GM18873 (cell line): ENCODE data around the gene TEAD4.
"Not testable (repeated sequence)": the region's sequence is repeated elsewhere in the genome, so short reads cannot be mapped to it uniquely, and the experiment has no call there.

Experiments
- ATAC-seq: cut with Tn5 transposase; IDR thresholded peaks from one replicate; pipeline ENCODE4 v1.9.1; 2021; ENCODE audit warnings: mild to moderate bottlenecking, moderate library complexity, moderate number of reproducible peaks; ENCODE audit not compliant: unreplicated experiment, low FRiP score

The TEAD4 gene

DNA sequence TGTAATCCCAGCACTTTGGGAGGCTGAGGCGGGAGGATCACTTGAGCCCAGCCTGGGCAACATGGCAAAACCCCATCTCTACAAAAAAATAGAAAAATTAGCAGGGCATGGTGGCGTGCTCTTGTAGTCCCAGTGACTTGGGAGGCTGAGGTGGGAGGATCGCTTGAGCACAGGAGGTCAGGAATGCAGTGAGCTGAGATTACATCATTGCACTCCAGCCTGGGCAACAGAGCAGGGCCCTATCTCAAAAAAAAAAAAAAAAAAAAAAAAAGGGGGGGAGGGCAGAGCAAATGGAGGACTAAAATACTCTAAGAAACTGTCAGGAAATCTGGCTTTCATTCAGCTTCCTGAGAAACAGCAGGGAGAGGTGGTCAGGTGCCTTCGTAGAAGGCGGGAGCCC lies 86.3 kb downstream of the TEAD4 start:
- no peak for ATAC-seq

DNA sequence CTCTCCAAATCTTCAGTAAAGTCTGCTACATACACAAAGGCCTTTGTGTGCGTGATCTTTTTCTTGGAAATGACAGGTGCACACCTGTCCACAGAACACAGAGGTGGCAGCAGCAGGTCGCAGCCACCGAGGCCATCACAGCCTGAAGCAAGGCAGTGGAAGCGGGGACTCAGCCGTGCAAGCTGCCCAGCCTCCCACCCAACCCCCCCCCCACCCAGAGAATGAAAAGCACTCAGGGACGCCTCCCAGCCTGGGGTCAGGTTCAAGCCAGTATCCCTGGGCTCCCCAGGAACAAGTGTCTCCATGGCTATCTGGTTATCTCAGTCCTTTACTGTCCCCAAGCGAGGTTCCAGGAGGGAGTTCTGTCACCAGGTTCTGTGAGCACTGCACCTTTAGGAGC lies 86.8 kb downstream of the TEAD4 start:
- no peak for ATAC-seq

DNA sequence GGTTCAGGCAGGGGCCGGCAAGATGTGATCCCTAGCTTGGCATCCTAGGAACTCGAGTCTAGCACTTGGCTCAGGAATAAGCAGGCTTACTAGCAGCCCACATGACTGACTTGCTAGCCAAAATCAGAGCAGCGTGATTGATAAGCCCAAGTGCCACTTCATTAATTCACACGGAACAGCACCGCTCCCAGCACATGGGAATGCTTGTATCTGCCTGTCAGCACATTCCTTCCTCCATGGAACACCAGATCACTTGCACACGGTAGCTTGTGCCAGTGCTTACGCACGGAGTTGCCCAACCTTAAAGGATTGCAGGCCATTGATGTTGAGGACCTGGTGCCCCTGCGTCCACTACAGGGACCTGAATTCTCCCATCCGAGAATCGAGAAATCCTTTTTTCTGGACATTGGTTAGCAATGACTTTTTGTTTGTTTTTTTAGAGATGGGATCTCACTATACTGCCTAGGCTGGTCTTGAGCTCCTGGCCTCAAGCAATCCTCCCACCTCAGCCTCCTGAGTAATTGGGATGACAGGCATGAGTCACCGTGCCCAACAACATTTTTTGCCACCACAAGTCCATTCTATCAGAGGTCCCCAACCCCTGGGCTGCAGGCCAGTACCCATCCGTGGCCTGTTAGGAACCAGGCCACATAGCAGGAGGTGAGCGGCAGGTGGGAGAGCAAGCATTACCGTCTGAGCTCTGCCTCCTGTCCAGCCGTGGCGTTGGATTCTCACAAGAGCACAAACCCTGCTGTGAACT lies 87.4 kb downstream of the TEAD4 start:
- no peak for ATAC-seq

DNA sequence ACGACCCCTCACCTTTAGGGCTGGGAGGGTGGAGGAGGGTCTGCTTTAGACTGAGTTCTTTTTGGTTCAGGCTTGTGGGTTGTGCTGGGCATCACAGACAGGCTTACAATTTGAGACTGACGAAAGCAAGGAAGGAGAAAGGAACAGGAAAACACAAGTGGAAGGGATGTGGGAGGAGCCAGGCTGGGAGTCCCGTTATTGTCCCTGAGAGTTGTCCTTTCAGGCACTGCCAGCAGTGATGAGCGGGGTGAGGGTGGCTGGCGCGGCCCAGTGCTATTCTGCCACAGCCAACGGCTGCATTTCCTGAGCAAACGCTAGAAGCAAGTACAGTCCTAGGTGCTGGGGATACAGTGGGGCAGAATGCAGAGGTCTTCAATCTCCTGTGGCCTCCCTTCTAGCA lies 88.8 kb downstream of the TEAD4 start:
- no peak for ATAC-seq

DNA sequence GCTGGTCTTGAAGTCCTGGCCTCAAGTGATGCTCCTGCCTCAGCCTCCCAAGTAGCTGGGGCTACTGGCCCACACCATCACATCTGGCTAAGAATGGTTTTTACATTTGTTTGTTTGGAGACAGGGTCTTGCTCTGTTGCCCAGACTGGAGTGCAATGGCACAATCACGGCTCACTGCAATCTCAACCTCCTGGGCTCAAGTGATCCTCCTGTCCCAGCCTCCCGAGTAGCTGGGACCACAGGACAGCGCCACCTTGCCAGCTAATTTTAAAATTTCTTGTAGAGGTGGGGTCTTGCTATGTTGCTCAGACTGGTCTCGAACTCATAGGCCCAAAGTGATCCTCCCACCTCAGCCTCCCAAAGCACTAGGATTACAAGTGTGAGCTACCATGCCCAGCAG lies 89.3 kb downstream of the TEAD4 start:
- no peak for ATAC-seq

DNA sequence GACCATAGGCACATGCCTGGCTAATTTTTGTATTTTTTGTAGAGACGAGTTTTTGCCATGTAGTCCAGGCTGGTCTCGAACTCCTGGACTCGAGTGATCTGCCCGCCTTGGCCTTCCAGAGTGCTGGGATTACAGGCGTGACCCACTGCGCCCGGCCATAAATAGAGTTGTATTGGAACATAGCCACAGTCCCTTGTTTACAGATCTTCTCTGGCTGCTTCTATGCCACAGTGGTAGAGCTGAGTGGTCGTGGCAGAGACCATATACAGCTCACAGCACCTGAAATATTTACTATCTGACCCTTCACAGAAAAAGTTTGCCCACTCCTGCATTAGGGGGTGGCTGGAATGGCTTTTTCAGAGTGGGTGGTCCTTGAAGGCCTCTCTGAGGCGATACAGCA lies 90.0 kb downstream of the TEAD4 start:
- ATAC-seq: no peak

DNA sequence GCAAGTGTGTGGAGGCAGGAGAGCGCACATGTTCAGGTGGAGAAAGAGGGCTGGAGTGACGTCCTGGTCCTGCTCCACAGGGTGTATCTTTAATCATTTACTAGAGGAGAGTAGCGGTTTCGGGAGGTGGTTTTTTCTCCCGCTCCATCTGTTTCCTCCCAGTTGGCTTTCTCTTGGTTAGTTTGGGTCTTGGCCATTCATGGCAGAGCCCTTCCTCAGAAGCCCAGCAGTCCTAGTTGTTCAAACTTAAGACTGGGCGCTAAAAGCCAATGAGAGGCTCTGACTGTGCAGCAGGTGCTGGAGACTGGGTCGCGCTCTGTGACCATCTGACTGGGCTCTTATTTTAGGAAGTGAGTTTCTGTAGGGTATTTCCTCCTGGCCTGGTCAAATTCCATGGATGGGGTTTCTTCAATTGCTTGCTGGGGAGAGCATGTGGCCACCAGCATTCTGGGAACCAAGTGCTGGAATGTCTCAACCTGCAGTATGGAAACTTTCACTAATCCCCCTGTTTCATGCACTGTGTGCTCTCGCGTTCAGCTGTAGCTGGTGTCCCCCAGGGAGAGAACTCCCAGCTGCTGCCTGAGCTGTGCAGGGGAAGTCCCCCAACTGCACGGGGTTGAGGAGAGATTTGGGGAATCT lies 90.5 kb downstream of the TEAD4 start:
- no peak for ATAC-seq

DNA sequence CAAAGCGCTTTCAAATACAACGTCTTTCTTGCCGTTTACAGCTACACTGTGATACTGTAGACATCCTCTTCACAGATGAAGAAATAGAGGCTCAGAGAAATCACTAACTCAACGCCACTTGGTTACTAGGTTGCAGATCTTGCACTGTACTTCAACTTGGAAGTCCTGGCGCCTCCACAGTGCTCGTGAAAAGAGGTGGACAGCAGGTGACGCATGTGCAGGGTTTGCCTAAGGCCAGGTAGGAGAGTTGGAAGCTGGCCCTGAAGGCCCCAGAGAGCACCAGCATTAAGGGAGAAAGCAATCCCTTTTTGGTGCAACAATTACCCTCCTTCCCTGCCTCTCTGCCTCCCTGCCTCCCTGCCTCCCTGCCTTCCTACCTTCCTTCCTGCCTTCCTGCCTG lies 95.2 kb downstream of the TEAD4 start:
- no peak for ATAC-seq

DNA sequence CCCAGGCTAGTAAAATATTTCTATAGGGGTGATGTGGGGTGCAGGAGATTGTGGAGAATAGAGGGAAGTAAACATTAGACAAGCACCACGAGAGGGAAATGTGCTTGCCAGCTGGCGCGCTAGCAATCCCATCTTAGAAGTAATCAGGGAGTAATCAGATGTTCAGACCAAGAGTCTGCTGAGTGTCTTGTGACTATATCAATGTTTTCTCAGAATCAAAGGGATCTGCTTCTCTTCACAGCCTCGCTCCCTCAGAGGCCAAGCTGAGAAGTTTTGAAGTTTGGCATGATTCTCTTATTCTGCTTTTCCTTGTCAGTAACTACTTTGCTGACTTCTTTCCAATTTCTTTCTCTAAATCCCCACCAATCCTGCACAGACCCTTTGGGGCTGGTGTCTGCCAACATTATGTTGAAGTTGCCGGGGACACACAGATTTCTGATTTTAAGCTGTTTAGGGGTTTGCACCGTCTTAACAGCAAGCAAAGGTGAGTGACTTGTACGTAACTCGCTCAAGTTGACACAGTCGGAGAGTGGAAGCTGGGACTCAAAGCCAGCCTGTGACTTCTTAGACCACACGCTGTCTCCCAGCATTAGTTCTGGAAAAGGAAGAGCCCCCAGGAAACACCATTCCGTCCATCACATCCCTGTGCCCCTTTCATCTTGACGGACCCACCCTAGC lies 96.0 kb downstream of the TEAD4 start:
- ATAC-seq: no peak

DNA sequence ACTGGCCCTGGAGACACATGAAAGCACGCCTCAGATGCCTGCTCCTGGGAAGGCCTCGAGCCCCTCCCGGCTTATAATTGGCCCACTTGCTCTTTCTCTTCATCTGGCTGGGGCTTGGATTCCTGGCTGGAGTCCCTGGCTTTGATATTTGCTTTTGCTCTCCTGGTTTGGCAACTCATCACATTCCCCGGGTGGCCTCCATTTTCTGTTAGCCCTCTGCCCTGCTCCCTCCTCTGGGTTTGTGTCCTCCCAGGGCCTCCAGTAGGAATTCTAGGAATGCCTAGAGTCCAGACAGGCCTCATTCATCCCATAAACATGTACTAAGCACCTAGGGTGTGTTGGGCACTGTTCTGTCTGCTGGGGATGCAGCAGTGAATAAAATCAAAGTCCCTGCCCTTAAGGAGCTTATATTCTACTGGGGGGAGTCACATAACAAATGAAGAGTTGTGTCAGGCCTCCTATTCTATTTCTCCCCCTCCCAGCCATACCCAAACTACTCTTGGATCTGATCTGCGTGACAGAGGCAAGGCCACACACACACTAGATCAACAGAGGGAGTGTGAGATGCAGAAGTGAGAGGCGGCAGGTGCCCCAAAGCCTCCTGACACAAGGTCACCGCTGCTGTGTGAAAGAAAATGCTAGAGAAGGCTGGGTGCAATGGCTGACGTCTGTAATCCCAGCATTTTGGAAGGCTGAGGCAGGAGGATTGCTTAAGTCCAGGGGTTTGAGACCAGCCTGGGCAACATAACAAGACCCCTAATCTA lies 96.7 kb downstream of the TEAD4 start:
- no peak for ATAC-seq

DNA sequence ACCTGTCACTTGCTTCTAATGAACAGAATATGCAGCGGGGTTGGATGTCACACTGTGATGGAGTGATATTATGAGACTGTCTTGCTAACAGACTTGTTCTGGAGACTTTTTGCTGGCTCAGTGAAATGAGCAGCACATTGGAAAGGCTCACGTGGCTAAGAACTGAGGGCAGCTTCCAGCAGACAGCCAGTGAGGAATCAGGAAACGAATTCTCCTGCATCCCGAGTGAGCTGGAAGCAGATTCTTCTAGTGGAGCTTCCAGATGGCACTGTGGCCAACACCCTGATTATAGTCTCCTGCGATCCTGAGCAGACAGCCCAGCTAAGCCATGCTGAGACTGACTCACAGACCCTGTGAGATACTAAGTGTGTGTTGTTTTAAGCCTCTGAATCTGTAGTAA lies 101.9 kb downstream of the TEAD4 start:
- ATAC-seq: no peak

DNA sequence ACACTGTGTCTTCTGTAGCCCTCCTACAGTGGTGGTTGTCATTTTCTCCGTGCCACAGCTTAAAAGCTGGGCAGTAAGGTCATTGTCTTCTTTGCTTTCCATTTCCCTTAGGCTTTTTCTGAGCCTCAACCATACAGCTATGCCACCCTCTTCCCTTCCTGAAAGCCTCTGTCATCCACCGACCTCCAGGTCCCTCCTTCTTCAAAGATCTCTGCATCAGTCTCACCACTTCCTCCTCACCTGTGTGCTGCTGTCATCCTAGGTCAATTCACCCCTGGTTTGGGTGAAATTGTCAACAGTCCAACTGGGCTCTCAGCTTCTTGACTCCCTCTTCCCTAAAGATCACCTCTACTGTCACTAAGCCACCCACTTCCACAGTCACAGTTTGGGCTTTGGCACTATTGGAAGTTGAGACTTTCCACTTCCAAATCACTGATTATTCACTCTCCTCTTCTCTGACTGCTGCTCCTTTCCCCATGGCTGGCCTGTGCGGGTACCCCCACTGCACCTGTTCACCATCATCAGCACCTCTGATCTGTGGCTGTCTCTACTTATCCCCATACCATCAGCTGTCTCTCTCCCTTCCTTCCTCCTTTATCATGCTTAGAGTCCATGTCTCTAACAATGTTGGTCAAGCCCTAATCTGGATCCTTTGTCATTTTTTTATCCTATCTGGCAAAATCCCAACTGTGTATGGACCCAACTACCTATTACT lies 102.5 kb downstream of the TEAD4 start:
- ATAC-seq: no peak

DNA sequence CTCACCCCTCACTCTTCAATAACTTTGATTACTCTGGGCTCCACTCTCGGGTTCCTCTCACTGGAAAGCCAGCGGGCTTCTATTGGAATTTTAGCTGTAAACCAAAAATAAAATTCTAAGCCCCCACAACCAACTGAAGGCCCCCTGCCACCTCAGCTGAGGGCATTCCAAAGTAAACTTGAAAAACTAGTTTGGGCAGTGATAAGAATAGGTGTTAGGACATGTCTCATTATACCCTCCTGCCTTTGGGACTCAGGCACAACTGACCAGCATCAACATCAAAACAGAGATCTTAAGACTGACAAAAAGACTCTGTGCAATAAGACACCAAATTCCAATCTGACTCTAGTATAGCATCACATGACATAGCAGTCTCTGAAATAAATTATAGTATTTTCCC lies 106.1 kb downstream of the TEAD4 start:
- no peak for ATAC-seq

DNA sequence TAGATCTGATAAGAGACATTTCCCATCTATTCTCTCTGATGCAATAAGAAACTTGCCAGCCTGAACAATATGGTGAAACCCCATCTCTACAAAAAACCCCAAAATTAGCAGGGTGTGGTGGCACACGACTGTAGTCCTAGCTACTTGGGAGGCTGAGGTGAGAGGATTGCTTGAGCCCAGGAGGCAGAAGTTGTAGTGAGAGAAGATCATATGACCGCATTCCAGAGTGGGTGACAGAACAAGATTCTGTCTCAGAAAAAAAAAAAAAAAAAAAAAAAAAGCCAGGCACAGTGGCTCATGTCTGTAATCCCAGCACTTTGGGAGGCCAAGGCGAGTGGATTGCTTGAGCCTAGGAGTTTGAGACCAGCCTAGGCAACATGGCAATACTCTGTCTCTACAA lies 106.6 kb downstream of the TEAD4 start:
- not testable (repeated sequence) for ATAC-seq

DNA sequence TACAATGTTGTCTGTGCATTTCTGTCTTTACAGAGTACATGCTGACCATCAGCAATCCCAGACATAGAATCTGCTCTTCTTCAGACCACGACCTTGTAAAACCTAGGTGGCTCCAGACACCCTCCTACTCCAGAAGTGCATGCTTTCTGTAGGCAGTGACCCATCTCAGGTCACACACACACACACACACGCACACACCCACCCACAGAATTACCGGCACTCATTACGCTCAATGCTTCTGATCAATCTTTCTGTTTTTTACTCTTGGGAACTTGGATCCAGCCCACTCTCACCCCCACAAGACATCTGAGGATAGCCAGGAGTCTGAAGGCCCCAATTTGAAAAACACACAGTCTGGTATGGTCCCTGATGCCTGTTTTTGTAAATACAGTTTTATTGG lies 110.5 kb downstream of the TEAD4 start:
- no peak for ATAC-seq

DNA sequence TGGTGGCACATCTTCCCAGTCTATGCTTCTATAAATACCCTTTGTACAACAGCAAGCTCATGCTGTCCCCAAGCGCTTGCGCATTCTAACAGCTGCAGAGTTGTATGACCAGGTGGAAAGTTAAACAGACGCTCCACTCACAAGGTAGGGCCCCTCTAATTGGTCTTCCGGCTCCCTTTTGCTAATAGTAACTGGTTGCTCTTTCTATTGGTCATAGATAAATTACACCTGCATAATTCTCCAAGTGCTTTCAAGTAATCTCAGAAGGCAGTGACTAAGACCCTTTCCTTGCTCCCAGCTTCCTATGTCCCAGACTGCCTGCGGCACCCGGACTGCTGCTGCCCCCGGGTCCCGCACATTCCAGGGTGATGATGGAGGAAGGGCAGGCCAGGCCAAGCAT lies 111.9 kb downstream of the TEAD4 start:
- ATAC-seq: no peak

DNA sequence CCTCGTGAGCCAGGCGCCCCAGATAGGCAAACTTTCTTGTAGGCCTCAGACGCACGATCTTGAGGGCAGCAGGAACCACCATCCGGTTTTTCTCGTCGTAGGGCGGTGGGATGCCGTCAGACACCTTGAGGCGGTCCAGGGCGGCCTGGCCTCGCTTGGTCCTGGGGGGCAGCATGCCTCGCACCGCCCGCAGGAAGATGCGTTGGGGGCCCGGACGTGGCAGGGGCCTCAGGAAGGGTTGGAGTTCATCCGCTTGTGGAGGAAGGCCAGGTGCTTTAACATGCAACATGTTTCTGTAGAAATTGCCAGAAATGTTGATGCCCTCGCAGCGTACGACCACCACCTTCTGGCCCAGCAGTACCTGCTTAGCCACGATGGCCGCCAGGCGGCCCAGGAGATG lies 112.5 kb downstream of the TEAD4 start:
- ATAC-seq: no peak

DNA sequence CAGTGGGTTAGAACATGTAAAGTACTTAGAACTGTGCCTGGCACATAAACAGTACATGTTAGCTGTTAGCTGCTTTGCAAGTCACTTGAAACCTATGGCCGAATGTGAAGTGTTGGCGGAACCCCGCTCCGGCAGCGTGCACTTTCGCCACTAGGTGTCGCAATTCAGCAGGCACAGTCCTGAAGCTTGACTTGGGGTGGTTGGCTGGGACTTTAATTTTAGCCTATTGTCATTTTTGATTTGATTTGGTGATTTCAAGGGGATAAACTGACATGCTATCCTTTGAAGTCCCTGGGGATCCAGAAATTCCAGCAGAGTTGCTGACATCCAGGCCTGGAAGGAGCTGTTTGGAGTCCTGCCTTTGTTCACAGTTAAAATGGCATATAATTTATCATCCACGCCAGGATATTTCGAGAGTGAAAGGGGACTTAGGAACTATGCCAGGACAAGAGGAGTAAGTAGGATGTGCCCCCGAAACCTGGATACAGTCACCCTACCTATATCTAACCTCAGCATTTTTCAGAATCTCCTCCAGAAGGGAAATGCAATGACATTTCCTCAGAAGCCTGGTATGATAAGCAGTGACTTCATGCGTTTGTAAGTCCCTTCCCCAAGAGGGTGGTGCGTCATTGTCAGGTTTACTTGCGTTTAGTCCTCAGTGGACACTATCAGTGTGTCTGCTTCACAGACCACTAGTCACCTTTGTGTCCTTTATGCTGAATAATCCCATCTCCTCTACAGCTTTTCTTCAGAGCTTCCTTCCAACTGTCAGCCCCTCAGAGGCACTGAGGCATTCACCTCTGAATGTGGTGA lies 114.4 kb downstream of the TEAD4 start:
- ATAC-seq: no peak

DNA sequence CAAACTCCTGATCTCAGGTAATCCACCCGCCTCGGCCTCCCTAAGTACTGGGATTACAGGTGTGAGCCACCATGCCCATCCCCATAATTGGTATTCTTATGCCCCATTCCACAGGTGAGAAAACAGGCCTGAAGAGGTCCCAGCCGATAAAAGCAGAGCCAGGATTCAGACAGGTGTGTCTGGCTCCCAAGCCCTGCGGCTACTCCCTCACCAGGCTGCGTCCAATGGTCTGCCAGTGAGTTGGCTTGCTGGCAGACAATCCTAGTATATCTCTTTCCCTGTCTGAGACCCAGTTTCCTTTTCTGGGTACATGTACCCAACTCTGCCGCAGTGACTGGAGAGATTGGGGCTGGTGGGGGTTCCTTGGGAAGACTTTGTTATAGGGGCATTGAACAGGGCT lies 116.1 kb downstream of the TEAD4 start:
- ATAC-seq: no peak
